ENCODE measurements around the gene SLC34A3.

The SLC34A3 gene

GRCh38 chr9:137192859-137193258 lies 37.8 kb upstream of the SLC34A3 start:
- Histone ChIP-seq H3K27ac (ENCODE audit: low read depth, low read length, poor library complexity, severe bottlenecking) (no peak overlapping the region), H3K4me3 (ENCODE audit: low read depth, low read length, poor library complexity, severe bottlenecking) (no peak overlapping the region), H3K27me3 (ENCODE audit: insufficient read depth, low read length) (0 out of 2 replicates have a peak, but pooled peaks cover 5% of the 10 kb centered on the region), H3K4me1 (ENCODE audit: insufficient read depth, low read length, severe bottlenecking) (peaks cover 11% of the 10 kb centered on the region), H3K9me3 (ENCODE audit: low read length) (no peaks in the 10 kb centered on the region), H2AFZ (ENCODE audit: low read length) (no peak overlapping the region), H3K79me2 (ENCODE audit: insufficient read depth, low read length) (peaks cover 2% of the 10 kb centered on the region), H3K36me3 (ENCODE audit: insufficient read depth, low read length) (peaks cover 11% of the 10 kb centered on the region), H3F3A (ENCODE audit: insufficient read depth, low read length) (no peaks in the 10 kb centered on the region), H3K9ac (ENCODE audit: low read length) (no peak overlapping the region), H4K20me1 (ENCODE audit: insufficient read depth, low read length) (no peaks in the 10 kb centered on the region), H3K9me2 (ENCODE audit: low read depth, low read length) (no peaks in the 10 kb centered on the region), H3K4me2 (ENCODE audit: low read length) (no peak overlapping the region)
- TF ChIP-seq EZH2 (IDR thresholded peaks at IDR 0.05; ENCODE audit: borderline replicate concordance, low read length): no peak

- Histone ChIP-seq H3F3A (ENCODE audit: insufficient read depth, low read length) (no peaks in the 10 kb centered on the region), H3K36me3 (ENCODE audit: insufficient read depth, low read length) (peaks cover 11% of the 10 kb centered on the region), H4K20me1 (ENCODE audit: insufficient read depth, low read length) (no peaks in the 10 kb centered on the region), H3K4me3 (ENCODE audit: low read depth, low read length, poor library complexity, severe bottlenecking) (no peak overlapping the region), H3K9ac (ENCODE audit: low read length) (no peak overlapping the region), H3K79me2 (ENCODE audit: insufficient read depth, low read length) (no peaks in the 10 kb centered on the region), H3K9me3 (ENCODE audit: low read length) (no peaks in the 10 kb centered on the region), H3K27ac (ENCODE audit: low read depth, low read length, poor library complexity, severe bottlenecking) (no peak overlapping the region), H3K4me2 (ENCODE audit: low read length) (no peak overlapping the region), H2AFZ (ENCODE audit: low read length) (no peak overlapping the region), H3K27me3 (ENCODE audit: insufficient read depth, low read length) (peaks cover 8% of the 10 kb centered on the region), H3K4me1 (ENCODE audit: insufficient read depth, low read length, severe bottlenecking) (peaks cover 10% of the 10 kb centered on the region), H3K9me2 (ENCODE audit: low read depth, low read length) (no peaks in the 10 kb centered on the region)
- no peak for TF ChIP-seq CTCF (IDR thresholded peaks at IDR 0.05; ENCODE audit: low read length)
- TF ChIP-seq EZH2 (IDR thresholded peaks at IDR 0.05; ENCODE audit: borderline replicate concordance, low read length): no peak
Observed at GRCh38 chr9:137193771-137194170, 36.9 kb upstream of the SLC34A3 start.

- H3K9ac ChIP-seq (ENCODE audit: low read length): no peak overlapping the region
Observed at GRCh38 chr9:137194388-137194787, 36.3 kb upstream of the SLC34A3 start.

More at GRCh38 chr9:137194388-137194787, 36.3 kb upstream of the SLC34A3 start:
- Histone ChIP-seq H3K4me2 (ENCODE audit: low read length) (no peak overlapping the region), H3K9me3 (ENCODE audit: low read length) (no peaks in the 10 kb centered on the region), H3F3A (ENCODE audit: insufficient read depth, low read length) (no peaks in the 10 kb centered on the region), H3K4me1 (ENCODE audit: insufficient read depth, low read length, severe bottlenecking) (peaks cover 8% of the 10 kb centered on the region), H3K27me3 (ENCODE audit: insufficient read depth, low read length) (peaks cover 13% of the 10 kb centered on the region), H3K36me3 (ENCODE audit: insufficient read depth, low read length) (peaks cover 11% of the 10 kb centered on the region), H3K9me2 (ENCODE audit: low read depth, low read length) (no peaks in the 10 kb centered on the region), H3K27ac (ENCODE audit: low read depth, low read length, poor library complexity, severe bottlenecking) (no peak overlapping the region), H3K79me2 (ENCODE audit: insufficient read depth, low read length) (no peaks in the 10 kb centered on the region), H4K20me1 (ENCODE audit: insufficient read depth, low read length) (no peaks in the 10 kb centered on the region), H3K4me3 (ENCODE audit: low read depth, low read length, poor library complexity, severe bottlenecking) (no peak overlapping the region), H2AFZ (ENCODE audit: low read length) (no peak overlapping the region)
- TF ChIP-seq EZH2 (IDR thresholded peaks at IDR 0.05; ENCODE audit: borderline replicate concordance, low read length): no peak
- TF ChIP-seq CTCF (IDR thresholded peaks at IDR 0.05; ENCODE audit: low read length): no peak
